ENCODE results near the gene MAP3K7.

MAP3K7 gene

DNA sequence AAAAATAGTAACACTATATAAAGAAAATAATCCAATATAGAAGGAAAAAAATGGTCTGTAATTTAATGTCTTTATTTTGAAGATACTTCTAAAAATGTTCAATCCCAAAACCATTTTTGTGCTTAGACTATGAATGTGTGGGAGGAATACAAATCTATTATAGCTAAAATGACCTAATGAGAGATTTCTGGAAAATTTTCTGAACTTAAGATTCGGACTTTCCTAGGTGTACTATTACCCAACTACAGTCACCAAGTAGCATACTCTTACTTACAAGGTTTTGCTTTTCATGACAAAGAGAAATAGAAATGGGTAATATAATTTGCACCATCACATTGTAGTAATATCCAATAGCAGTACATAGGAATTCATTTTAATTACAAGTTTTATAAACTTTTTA lies 29.9 kb downstream of the MAP3K7 start:
- H3K79me2 ChIP-seq (ENCODE audit: control insufficient read depth, low read length), result no peaks in the 10 kb centered on the region

DNA sequence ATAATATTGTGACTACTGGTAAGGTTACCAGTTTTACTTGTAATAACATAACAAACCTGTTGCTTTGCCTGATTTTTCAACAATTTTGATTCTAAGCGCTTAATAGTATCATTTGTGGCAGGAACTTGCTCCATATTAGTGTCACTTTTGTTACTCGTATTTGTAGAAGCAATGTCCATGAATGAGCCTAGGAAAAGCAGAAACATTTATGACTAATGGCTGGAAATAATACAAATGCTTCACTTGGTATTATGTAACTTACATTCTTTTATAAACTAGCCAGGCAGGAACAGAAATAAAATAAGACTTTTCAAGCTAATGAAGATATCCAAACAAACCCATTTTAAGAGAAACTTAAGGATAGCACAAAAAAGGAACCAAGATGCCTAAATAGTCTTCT lies 38.9 kb downstream of the MAP3K7 start:
- Histone ChIP-seq H3K27ac (ENCODE audit: low read depth, low read length) (no peak overlapping the region), H3K36me3 (ENCODE audit: control insufficient read depth, low read length) (peaks cover 71% of the 10 kb centered on the region), H3K9me3 (ENCODE audit: control insufficient read depth, insufficient read depth, low read length) (no peaks in the 10 kb centered on the region), H3K4me1 (ENCODE audit: control insufficient read depth, low read length) (peaks cover 6% of the 10 kb centered on the region), H4K20me1 (ENCODE audit: control insufficient read depth, insufficient read depth, low read depth, low read length) (no peaks in the 10 kb centered on the region), H3F3A (ENCODE audit: control insufficient read depth, insufficient read depth) (no peaks in the 10 kb centered on the region), H3K79me2 (ENCODE audit: control insufficient read depth, low read length) (no peaks in the 10 kb centered on the region), H3K27me3 (ENCODE audit: control insufficient read depth, low read length) (no peaks in the 10 kb centered on the region), H3K4me2 (ENCODE audit: low read length) (no peak overlapping the region), H3K4me3 (ENCODE audit: low read length) (no peak overlapping the region), H3K9me2 (replicated peaks; ENCODE audit: control insufficient read depth, low read length) (no peaks in the 10 kb centered on the region)
- no peak for TF ChIP-seq EZH2phosphoT487 (IDR thresholded peaks at IDR 0.05; ENCODE audit: borderline replicate concordance, low read length)
- TF ChIP-seq, protein P1, sequence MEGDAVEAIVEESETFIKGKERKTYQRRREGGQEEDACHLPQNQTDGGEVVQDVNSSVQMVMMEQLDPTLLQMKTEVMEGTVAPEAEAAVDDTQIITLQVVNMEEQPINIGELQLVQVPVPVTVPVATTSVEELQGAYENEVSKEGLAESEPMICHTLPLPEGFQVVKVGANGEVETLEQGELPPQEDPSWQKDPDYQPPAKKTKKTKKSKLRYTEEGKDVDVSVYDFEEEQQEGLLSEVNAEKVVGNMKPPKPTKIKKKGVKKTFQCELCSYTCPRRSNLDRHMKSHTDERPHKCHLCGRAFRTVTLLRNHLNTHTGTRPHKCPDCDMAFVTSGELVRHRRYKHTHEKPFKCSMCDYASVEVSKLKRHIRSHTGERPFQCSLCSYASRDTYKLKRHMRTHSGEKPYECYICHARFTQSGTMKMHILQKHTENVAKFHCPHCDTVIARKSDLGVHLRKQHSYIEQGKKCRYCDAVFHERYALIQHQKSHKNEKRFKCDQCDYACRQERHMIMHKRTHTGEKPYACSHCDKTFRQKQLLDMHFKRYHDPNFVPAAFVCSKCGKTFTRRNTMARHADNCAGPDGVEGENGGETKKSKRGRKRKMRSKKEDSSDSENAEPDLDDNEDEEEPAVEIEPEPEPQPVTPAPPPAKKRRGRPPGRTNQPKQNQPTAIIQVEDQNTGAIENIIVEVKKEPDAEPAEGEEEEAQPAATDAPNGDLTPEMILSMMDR (IDR thresholded peaks at IDR 0.05; ENCODE audit: low read depth, low read length, poor library complexity, severe bottlenecking), result no peak

More for the DNA sequence above, 29.9 kb downstream of the MAP3K7 start:
- Histone ChIP-seq H3K27me3 (ENCODE audit: control insufficient read depth, low read length) (no peaks in the 10 kb centered on the region), H3K4me3 (ENCODE audit: low read length) (no peak overlapping the region), H4K20me1 (ENCODE audit: control insufficient read depth, insufficient read depth, low read depth, low read length) (no peaks in the 10 kb centered on the region), H3K4me2 (ENCODE audit: low read length) (no peak overlapping the region), H3K27ac (ENCODE audit: low read depth, low read length) (no peak overlapping the region), H3K4me1 (ENCODE audit: control insufficient read depth, low read length) (no peaks in the 10 kb centered on the region), H3K36me3 (ENCODE audit: control insufficient read depth, low read length) (peaks cover 57% of the 10 kb centered on the region), H3K9me3 (ENCODE audit: control insufficient read depth, insufficient read depth, low read length) (no peaks in the 10 kb centered on the region), H3F3A (ENCODE audit: control insufficient read depth, insufficient read depth) (no peaks in the 10 kb centered on the region), H3K9me2 (replicated peaks; ENCODE audit: control insufficient read depth, low read length) (no peaks in the 10 kb centered on the region)
- TF ChIP-seq EZH2phosphoT487 (IDR thresholded peaks at IDR 0.05; ENCODE audit: borderline replicate concordance, low read length), result no peak
- TF ChIP-seq, protein P1 (IDR thresholded peaks at IDR 0.05; ENCODE audit: low read depth, low read length, poor library complexity, severe bottlenecking), result no peak

DNA sequence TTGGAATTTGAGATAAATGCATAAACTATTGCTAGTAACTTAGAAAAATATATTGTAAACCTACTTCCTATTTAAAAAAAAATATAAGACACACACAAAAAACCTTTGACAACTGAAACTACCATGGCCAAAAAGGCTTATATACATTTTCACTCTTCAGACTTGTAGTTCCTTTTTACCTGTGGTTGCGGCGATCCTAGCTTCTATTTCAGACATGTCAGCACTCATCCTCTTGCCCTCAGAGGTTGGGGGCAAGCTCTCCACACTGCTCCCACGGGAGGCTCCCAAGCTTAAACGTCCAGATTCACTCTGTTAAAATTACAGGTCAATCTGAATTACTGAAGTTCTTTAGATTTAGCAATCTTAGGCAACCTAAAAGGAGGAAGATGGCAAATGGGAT lies 39.8 kb downstream of the MAP3K7 start:
- H3K9me2 ChIP-seq (replicated peaks; ENCODE audit: control insufficient read depth, low read length), result no peaks in the 10 kb centered on the region
- no peaks in the 10 kb centered on the region for H3K9me3 ChIP-seq (ENCODE audit: control insufficient read depth, insufficient read depth, low read length)
- H3K4me2 ChIP-seq (ENCODE audit: low read length), result no peak overlapping the region
- no peaks in the 10 kb centered on the region for H4K20me1 ChIP-seq (ENCODE audit: control insufficient read depth, insufficient read depth, low read depth, low read length)
- H3K36me3 ChIP-seq (ENCODE audit: control insufficient read depth, low read length), result peaks cover 62% of the 10 kb centered on the region
- peaks cover 6% of the 10 kb centered on the region for H3K4me1 ChIP-seq (ENCODE audit: control insufficient read depth, low read length)
- no peak overlapping the region for H3K27ac ChIP-seq (ENCODE audit: low read depth, low read length)
- no peak overlapping the region for H3K4me3 ChIP-seq (ENCODE audit: low read length)
- no peak for TF ChIP-seq EZH2phosphoT487 (IDR thresholded peaks at IDR 0.05; ENCODE audit: borderline replicate concordance, low read length)
- TF ChIP-seq, protein P1 (IDR thresholded peaks at IDR 0.05; ENCODE audit: low read depth, low read length, poor library complexity, severe bottlenecking), result no peak
- H3F3A ChIP-seq (ENCODE audit: control insufficient read depth, insufficient read depth), result no peaks in the 10 kb centered on the region
- no peaks in the 10 kb centered on the region for H3K79me2 ChIP-seq (ENCODE audit: control insufficient read depth, low read length)
- no peaks in the 10 kb centered on the region for H3K27me3 ChIP-seq (ENCODE audit: control insufficient read depth, low read length)

Measured in DOHH2 (cell line).